ENCODE results near the gene THAP6. TPM values are rescaled to one million over a fixed set of nuclear protein-coding genes. Genes with fewer than 3 reads are reported as not detected.

THAP6 gene
- total and polyA plus RNA-seq, 2 of the 8 experiments (the other 6 are each of a cell fraction or from before 2014, with no cell fraction given) = 3.3 to 9.7 TPM

DNA sequence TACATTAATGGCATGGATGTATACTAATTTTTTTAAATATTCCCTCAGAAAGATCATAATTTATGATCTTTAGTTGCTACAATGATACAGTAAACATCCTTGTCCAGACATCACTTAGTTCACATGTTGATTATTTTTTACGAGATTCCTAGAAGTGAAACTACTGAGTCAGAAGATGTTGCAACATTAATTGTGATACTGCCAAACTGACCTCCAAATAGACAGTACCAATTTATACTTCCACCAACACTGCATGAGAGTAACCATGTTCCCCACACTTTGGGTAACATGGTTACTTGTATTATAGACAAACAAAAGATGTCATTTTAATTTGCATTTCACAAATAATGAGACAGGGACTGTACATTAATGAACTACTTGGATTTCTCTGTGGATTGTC is 19.7 kb upstream of the THAP6 start:
- H3K79me2 ChIP-seq (ENCODE audit: control insufficient read depth in 1 of 2, insufficient read depth in 2 of 2, low read length in 2 of 2) = peaks cover 0 to 20% of the 10 kb centered on the region in 2 experiments; a peak in 2 of 4 replicates
- no peak overlapping the region for H2AFZ ChIP-seq (ENCODE audit: low read length)
- DNase-seq (ENCODE audit: low read depth in 1 of 2, low spot score in 2 of 2) (no peak), FAIRE-seq (no peak)
- no peak overlapping the region for H3K4me3 ChIP-seq (ENCODE audit: extremely low read depth in 1 of 4, insufficient read depth in 2 of 4, low read depth in 3 of 4, low read length in 4 of 4)
- H4K20me1 ChIP-seq (replicated peaks in 1 of 2; ENCODE audit: control insufficient read depth in 1 of 2, insufficient read depth in 2 of 2, low read length in 2 of 2) = peaks cover 0 to 4% of the 10 kb centered on the region in 2 experiments
- no peak overlapping the region for H3K23ac ChIP-seq (ENCODE audit: insufficient read length)
- no peak overlapping the region for H4K91ac ChIP-seq (replicated peaks; ENCODE audit: insufficient read length, low read length)
- H2BK15ac ChIP-seq (ENCODE audit: low read length) = no peak overlapping the region
- H4K8ac ChIP-seq (ENCODE audit: extremely low read depth, insufficient read depth, low read length) = no peak overlapping the region
- H3K4me1 ChIP-seq (replicated peaks in 1 of 4; ENCODE audit: control insufficient read depth in 3 of 4, insufficient read depth in 4 of 4, low read length in 3 of 4) = no peaks in the 10 kb centered on the region
- 0 out of 4 replicates have a peak, but pooled peaks cover 0 to 5% of the 10 kb centered on the region in 2 experiments for H3K9me3 ChIP-seq (ENCODE audit: insufficient read depth in 2 of 2, low read depth in 1 of 2, low read length in 1 of 2)
- H3K14ac ChIP-seq (ENCODE audit: insufficient read length) = no peak overlapping the region
- ChIA-PET CTCF (ENCODE audit: partially characterized antibody) (no interaction called here), POLR2A (ENCODE audit: partially characterized antibody) (interaction anchor here (1.0 kb wide), 1 partner anchor 20 kb away, joined by 3 read pairs; the partner anchor contains the start of genes RCHY1 and THAP6)
- no peak overlapping the region for H4K5ac ChIP-seq (ENCODE audit: insufficient read length, low read depth, low read length)
- H3K56ac ChIP-seq (replicated peaks; ENCODE audit: insufficient read length, low read depth, low read length) = no peak overlapping the region
- H2BK5ac ChIP-seq (ENCODE audit: low read depth, low read length) = no peak overlapping the region
- H3K18ac ChIP-seq (ENCODE audit: extremely low read depth, low read length) = no peak overlapping the region
- no peak overlapping the region for H2BK12ac ChIP-seq (ENCODE audit: low read depth, low read length)
- 92% methylated on average over 1 of the region's 1 CpG; no CpG with 5 or more reads in 1 of the 2 experiments for WGBS, 2 experiments (ENCODE audit: extremely low coverage in 1 of 2, insufficient coverage in 1 of 2, insufficient read length in 1 of 2, insufficient replicate concordance in 2 of 2, low coverage in 1 of 2, low lambda C conversion rate in 2 of 2, missing lambda C conversion rate in 1 of 2)
- H3K4ac ChIP-seq (replicated peaks; ENCODE audit: insufficient read length, low read depth, low read length) = no peak overlapping the region
- H3K79me1 ChIP-seq (ENCODE audit: low read depth, low read length) = no peaks in the 10 kb centered on the region
- H3K4me2 ChIP-seq (ENCODE audit: insufficient read depth in 1 of 2, low read depth in 2 of 2, low read length in 2 of 2) = no peak overlapping the region
- H2AK5ac ChIP-seq (ENCODE audit: low read depth, low read length) = no peak overlapping the region
- no peak overlapping the region for H2BK20ac ChIP-seq (ENCODE audit: low read length)
- no peak overlapping the region for H3K27ac ChIP-seq (ENCODE audit: low read depth, low read length)
- H3K27me3 ChIP-seq (replicated peaks in 1 of 4; ENCODE audit: control insufficient read depth in 3 of 4, extremely low read depth in 1 of 4, insufficient read depth in 3 of 4, low read length in 3 of 4) = no peaks in the 10 kb centered on the region
- TF ChIP-seq GTF2F1 (IDR thresholded peaks at IDR 0.05; ENCODE audit: borderline replicate concordance, low read depth, low read length) (no peak), CHD1 (IDR thresholded peaks at IDR 0.05; ENCODE audit: low read depth, low read length) (no peak), HDAC6 (IDR thresholded peaks at IDR 0.05; ENCODE audit: low read depth, low read length) (no peak), CBX8 (IDR thresholded peaks at IDR 0.05; ENCODE audit: borderline replicate concordance, low read depth, low read length) (no peak), KDM1A (IDR thresholded peaks at IDR 0.05; ENCODE audit: borderline replicate concordance, low read length) (no peak), NRF1 (IDR thresholded peaks at IDR 0.05; ENCODE audit: low read depth, low read length) (no peak), SP1 (IDR thresholded peaks at IDR 0.05; ENCODE audit: low read depth, low read length) (no peak)
- TF ChIP-seq, protein P1, sequence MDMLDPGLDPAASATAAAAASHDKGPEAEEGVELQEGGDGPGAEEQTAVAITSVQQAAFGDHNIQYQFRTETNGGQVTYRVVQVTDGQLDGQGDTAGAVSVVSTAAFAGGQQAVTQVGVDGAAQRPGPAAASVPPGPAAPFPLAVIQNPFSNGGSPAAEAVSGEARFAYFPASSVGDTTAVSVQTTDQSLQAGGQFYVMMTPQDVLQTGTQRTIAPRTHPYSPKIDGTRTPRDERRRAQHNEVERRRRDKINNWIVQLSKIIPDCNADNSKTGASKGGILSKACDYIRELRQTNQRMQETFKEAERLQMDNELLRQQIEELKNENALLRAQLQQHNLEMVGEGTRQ (IDR thresholded peaks at IDR 0.05; ENCODE audit: low read length) = no peak
- H2BK120ac ChIP-seq (replicated peaks; ENCODE audit: low read depth, low read length) = no peak overlapping the region
- no peak overlapping the region for H3K9ac ChIP-seq (replicated peaks in 1 of 4; ENCODE audit: extremely low read depth in 1 of 4, low read depth in 3 of 4, low read length in 3 of 4)
- H3K23me2 ChIP-seq (ENCODE audit: low read depth, low read length) = no peaks in the 10 kb centered on the region
- peaks cover under 1 to 33% (median 10%) of the 10 kb centered on the region in 4 experiments; a peak in 6 of 8 replicates for H3K36me3 ChIP-seq (ENCODE audit: control insufficient read depth in 2 of 4, insufficient read depth in 4 of 4, low read length in 3 of 4)
